Colonic mucosa (tissue), 4 donors: ENCODE data around the gene COL4A6. TPM values are rescaled to one million over a fixed set of nuclear protein-coding genes. Genes with fewer than 3 reads are reported as not detected.

Experiments
- DNase-seq: peaks from one replicate; pipeline ENCODE4 v3.0.0-alpha.2; 2020
- H3K27ac ChIP-seq: fragments of 200-600 bp; one replicate; pipeline ENCODE4 v1.8.0; 2021
- H3K27me3 ChIP-seq: fragments of 200-600 bp; one replicate; pipeline ENCODE4 v1.8.0; 2021
- H3K36me3 ChIP-seq: fragments of 200-600 bp; one replicate; pipeline ENCODE4 v1.8.0; 2021
- H3K4me1 ChIP-seq: fragments of 200-600 bp; one replicate; pipeline ENCODE4 v1.8.0; 2021; ENCODE audit warnings: mild to moderate bottlenecking
- H3K4me3 ChIP-seq: fragments of 200-600 bp; one replicate; pipeline ENCODE4 v1.8.0; 2021
- H3K9ac ChIP-seq, 2 donors: one replicate each; pipeline ENCODE4 v1.7.0; 2013; ENCODE audit warnings: control low read depth in 2 of 2, low read depth in 2 of 2, low read length in 2 of 2
- H3K9me3 ChIP-seq: fragments of 200-600 bp; one replicate; pipeline ENCODE4 v1.8.0; 2021
- CTCF ChIP-seq: fragments of 200-600 bp; IDR thresholded peaks from one replicate; pipeline ENCODE4 v1.8.0; 2022; ENCODE audit warnings: antibody characterized with exemption, mild to moderate bottlenecking
- intact Hi-C: fragments of 100-400 bp; cut with DNase I; formaldehyde crosslinking; loops from one replicate; pipeline ENCODE4 v1.14.1; 2022
- total RNA-seq, 2 donors: library from RNA; stranded (reverse); fragmentation: NEBNext Ultra II Directional in 1 of 2; extraction: Animal tissue kit (Norgen Biotek cat#: 25700) in 1 of 2; gene quantifications; one replicate each; pipeline ENCODE4 v1.2.1, GENCODE V29; 2021
- donor health status: healthy.
- donor health status: DM: no; HTN: no; CAD: no.
- donor health status: DM: no; HTN: no; CAD: no.

The COL4A6 gene
- total RNA-seq, 2 donors from 2014 or later = 1.1 to 1.8 TPM

- Histone ChIP-seq H3K4me1 (no peaks in the 10 kb centered on the region), H3K9me3 (no peaks in the 10 kb centered on the region), H3K27ac (no peak overlapping the region), H3K36me3 (no peaks in the 10 kb centered on the region), H3K9ac (no peak overlapping the region), H3K4me3 (no peak overlapping the region), H3K27me3 (no peaks in the 10 kb centered on the region)
- TF ChIP-seq CTCF = no peak
- DNase-seq = no peak
- intact Hi-C loops = no loop called here
Measured at GRCh38 chrX:108464604-108465003, 26.4 kb upstream of the COL4A6 start.

- Histone ChIP-seq H3K4me3 (no peak overlapping the region), H3K36me3 (no peaks in the 10 kb centered on the region), H3K27ac (no peak overlapping the region), H3K9ac (no peak overlapping the region), H3K4me1 (no peaks in the 10 kb centered on the region), H3K27me3 (no peaks in the 10 kb centered on the region), H3K9me3 (no peaks in the 10 kb centered on the region)
- no peak for DNase-seq
- no peak for TF ChIP-seq CTCF
- intact Hi-C loops = no loop called here
Measured at GRCh38 chrX:108456971-108457477, 18.8 kb upstream of the COL4A6 start.

- Histone ChIP-seq H3K9ac (no peak overlapping the region), H3K27ac (no peak overlapping the region), H3K4me3 (no peak overlapping the region), H3K36me3 (no peaks in the 10 kb centered on the region), H3K27me3 (no peaks in the 10 kb centered on the region), H3K4me1 (no peaks in the 10 kb centered on the region), H3K9me3 (no peaks in the 10 kb centered on the region)
- TF ChIP-seq CTCF = no peak
- intact Hi-C loops = no loop called here
- DNase-seq = no peak
Measured at GRCh38 chrX:108453841-108454240, 15.6 kb upstream of the COL4A6 start.

- no peaks in the 10 kb centered on the region for H3K4me1 ChIP-seq
- H3K9ac ChIP-seq = no peak overlapping the region
- no peak for DNase-seq
- intact Hi-C loops = no loop called here
- H3K27ac ChIP-seq = no peak overlapping the region
- H3K27me3 ChIP-seq = no peaks in the 10 kb centered on the region
- H3K9me3 ChIP-seq = no peaks in the 10 kb centered on the region
- TF ChIP-seq CTCF = no peak
- no peaks in the 10 kb centered on the region for H3K36me3 ChIP-seq
- no peak overlapping the region for H3K4me3 ChIP-seq
Measured at GRCh38 chrX:108447303-108447702, 9.1 kb upstream of the COL4A6 start.

- Histone ChIP-seq H3K27ac (no peak overlapping the region), H3K36me3 (no peaks in the 10 kb centered on the region), H3K4me1 (no peaks in the 10 kb centered on the region), H3K27me3 (peaks cover 13% of the 10 kb centered on the region), H3K9ac (no peak overlapping the region), H3K9me3 (no peaks in the 10 kb centered on the region), H3K4me3 (no peak overlapping the region)
- intact Hi-C loops = no loop called here
- TF ChIP-seq CTCF = no peak
- DNase-seq = no peak
Measured at GRCh38 chrX:108442901-108443464, 4.8 kb upstream of the COL4A6 start.
